GM18502 (cell line): Measurements from ENCODE around the gene NR6A1.
"Not testable (repeated sequence)": the region's sequence is repeated elsewhere in the genome, so short reads cannot be mapped to it uniquely, and the experiment has no call there.

ENCODE experiments used
- ATAC-seq: cut with Tn5 transposase; IDR thresholded peaks from one replicate; pipeline ENCODE4 v1.9.1; 2021; ENCODE audit warnings: mild to moderate bottlenecking; ENCODE audit not compliant: unreplicated experiment, poor library complexity

Gene NR6A1

DNA sequence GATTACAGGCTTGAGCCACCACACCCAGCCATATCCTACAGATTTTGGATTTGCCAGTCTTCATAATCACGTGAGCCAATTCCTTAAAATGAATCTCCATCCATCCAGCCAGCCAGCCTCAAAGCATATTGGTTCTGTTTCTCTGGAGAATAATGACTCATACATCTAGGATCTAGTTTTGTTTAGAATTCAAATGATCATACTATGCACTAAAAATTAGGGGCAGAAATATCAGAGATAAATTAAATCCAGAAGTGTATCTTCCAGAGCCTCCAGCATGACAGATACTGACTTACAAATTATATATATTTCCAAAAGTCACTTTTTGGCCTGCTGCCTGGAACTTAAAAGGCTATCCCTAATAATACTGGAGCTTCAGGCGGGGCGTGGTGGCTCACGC, 144.8 kb downstream of the NR6A1 start:
- ATAC-seq, result no peak

DNA sequence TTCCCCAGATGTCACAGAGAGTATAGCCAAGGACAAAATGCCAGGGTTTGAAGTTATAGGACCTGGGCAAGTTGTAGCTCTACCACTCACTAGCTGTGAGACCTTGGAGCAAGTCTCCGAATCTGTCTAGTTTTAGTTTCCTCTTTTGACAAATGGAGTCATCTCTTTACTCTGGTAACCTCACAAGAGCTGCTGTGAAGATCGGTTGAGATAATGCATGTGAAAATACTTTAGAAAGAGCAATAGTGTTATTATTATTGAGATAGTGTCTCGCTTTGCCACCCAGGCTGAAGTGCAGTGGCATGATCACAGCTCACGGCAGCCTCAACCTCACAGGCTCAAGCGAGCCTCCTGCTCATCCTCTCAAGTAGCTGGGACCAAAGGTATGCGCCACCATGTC, 146.0 kb downstream of the NR6A1 start:
- ATAC-seq, result no peak

DNA sequence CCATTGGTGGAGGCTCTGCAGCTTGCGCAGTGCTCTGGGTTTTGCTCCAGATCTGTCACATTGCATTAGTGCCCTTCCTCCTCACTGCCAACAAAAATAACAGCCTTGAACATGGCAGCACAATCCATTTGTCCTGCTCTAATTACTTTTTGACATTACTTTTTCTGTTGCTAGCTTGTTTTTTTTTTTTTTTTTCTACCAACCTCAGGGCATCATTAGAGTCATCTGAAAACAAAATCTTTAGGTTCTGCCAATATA, 146.4 kb downstream of the NR6A1 start:
- no peak for ATAC-seq

DNA sequence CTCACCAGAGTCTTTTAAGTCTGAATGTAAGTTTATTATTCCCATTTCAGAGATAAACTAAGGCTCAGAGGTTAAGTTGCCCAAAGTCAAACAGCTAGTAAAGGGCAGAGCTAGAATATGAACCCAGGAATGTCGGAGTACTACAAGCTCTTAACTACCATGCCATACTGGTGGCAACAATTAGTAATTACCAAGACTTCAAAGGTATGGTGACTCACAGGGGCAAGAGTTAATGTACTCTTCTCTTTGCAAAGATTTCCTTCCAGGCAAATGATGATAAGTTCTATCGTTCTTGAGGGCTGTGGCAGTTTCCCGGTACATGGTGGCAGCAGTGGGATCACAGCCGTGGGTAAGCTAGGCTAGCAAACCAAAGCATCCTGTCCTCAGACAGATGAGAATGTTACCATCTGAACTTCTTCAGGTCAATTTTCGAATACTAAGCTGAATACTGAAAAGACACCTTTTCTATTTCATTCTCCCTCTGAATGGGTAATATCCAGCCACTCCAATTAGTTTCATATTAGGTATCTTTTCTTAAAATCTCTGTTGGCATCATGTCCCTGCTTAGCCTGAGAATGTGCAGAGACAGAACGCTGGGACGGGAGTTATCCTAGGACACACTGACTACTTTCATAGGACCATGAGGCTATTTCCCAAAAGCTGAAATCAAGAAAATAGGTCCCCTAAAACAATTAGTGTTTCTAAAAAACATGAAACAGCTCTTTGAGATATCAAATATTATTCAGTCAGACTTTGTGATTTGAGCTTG, 147.0 kb downstream of the NR6A1 start:
- ATAC-seq, result no peak

DNA sequence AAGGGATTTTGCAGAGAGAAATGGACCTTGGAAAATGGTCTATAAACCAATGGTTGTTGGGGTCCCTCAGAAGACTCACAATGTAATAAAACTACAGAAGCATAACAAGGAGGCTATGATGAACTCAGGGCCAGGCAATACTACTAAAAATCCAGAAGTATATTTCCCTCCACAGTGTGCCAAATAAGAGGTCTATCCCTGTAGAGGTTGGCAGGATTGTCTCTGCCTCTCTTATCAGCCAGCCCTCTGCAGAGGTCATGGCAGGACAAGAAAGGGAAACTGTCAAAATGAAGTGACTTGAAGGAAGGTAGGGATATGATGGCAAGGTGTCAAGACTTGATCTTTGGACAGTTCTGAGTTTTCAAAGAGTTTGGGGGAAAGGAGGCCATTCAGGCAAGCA, 148.2 kb downstream of the NR6A1 start:
- no peak for ATAC-seq

DNA sequence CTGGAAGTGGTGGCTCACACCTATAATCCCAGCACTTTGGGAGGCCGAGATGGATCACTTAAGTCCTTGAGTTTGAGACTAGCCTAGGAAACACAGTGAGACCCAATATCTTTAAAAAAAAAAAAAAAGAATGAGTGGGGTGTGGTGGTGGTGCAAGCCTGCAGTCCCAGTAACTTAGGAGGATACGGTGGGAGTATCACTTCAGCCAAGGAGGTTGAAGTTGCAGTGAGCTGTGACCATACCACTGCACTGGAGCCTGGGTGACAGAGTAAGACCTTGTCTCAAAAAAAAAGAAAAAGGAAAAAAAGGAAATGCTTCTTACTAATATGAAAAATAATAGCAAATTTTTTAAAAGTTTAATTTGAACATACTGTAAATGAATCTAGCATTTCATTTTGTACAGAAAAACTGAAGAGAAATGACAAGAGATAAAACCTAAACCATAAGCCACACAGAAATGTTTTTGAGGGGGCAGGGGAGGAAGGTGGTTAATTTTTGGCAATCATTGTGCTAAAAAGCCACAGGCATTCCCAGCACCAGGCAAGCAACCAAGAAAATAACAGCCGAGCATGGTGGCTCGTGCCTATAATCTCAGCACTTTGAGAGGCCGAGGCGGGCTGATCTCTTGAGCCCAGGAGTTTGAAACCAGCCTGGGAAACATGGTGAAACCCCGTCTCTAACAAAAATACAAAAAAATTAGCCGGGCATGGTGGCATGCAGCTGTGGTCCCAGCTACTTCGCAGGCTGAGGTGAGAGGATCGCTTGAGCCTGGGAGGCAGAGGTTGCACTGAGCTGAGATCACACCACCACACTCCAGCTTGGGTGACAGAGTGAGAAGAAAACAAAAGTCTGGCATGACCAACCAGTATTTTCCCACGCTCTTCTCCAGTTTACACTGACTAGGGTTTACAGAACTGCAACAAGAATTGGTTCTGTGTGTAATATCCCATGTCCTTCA, 149.5 kb downstream of the NR6A1 start:
- peak; percentile 53 for ATAC-seq

DNA sequence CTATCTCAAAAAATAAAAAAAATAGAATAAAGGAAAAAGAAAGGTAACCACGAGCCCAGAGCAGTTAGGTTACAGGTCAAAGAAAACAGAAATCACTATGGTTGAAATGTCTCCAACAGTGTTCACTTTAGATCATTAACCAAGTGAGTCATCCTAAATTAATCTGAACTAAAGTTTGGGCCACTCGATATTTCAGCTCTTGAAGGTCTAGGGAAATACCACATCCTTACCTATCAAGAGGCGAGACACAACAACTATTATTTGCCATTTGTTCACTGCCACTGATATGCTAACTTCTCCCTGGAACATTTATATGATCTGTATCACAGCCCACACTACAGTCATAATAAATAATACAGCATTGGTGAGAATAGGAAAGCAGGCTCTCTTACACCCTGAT, 152.6 kb downstream of the NR6A1 start:
- no peak for ATAC-seq

DNA sequence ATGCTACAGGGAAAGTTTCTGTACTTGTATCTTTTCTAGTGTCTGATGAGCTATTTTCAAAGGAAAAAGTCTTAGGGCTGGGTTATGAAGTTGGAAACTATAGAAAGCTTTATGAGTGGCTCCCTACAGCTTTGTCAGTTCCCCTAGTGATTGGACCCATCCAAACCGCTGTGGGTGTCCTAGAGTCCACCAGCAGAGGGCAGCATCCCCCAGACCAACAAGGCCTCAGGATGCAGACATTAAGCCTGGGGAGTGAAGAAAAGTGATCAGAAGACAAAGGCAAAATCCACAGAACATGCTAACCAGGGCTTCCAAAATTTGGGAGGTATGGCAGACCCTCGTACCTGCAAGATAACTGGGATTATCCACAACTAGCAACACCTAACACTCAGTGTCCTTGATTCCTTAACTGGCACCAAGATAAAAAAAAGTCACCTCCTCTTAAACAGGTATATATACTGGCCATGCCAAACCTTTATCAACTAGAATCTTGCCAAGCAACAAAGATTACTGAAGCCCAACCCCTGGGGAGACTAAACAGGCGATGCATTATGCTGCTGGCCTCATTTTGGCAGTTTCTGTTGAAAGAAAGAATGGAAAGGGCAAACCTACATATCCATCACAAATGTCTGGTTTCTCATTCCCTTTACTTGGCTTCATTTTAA, 153.5 kb downstream of the NR6A1 start:
- no peak for ATAC-seq

DNA sequence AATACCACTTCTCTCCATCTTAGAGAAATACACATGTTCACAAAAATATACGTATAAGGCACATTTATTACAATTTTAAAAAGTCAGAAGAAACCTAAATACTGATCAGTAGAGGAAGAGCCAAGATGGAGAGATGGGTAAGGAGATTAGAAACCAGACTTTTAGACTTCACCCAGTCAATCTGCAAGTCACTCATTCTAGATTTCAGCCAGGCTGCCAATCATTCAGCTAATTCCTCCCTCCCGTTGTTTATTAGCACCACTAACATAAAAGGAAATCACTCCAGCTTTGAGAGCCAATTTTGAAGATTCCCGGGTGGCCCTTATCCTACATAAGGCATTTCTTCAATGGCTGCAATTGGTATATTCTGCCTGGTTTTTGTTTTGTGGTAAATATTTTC, 154.2 kb downstream of the NR6A1 start:
- ATAC-seq, result no peak

DNA sequence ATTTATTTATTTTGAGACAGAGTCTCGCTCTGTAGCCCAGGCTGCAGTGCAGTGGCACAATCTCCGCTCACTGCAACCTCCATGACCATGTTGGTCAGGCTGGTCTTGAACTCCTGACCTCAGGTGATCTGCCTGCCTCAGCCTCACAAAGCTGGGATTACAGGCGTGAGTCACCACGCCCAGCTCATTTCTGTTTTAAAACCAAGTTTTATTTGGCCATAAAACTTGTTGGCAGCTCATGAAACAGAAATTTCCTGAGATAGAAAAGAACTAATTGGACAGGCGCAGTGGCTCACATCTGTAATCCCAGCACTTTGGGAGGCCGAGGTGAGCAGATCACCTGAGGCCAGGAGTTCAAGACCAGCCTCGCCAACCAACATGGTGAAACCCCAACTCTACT, 155.3 kb downstream of the NR6A1 start:
- ATAC-seq, result not testable (repeated sequence)

DNA sequence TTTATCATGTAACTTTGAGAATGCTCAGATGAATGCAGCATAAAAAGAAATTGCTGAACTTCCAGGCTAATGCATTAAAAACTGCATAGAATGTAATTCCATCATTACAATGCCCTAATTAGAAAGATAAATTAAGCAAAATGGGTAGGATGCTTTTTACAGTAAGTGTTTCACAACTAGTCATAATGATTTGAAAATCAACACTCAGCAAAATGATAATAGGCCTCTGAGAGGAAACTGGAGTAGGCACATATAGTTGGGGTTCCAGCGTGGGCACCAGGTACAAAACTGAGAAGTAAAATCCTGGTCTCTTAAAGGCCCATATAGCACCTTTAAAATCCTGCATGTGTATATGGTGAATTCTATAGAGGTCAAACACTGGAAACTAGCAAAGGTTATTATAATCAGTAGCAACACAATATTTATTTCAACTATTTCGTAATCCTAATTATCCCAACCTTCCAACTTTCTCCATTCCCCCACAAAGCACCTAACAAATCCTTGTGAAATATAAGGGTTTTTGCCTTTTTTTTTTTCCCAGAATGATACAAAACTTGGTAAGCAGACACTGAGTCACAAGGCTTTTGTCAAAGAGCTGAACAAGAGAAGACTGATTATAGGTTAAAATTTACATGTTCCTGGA, 155.9 kb downstream of the NR6A1 start:
- no peak for ATAC-seq

DNA sequence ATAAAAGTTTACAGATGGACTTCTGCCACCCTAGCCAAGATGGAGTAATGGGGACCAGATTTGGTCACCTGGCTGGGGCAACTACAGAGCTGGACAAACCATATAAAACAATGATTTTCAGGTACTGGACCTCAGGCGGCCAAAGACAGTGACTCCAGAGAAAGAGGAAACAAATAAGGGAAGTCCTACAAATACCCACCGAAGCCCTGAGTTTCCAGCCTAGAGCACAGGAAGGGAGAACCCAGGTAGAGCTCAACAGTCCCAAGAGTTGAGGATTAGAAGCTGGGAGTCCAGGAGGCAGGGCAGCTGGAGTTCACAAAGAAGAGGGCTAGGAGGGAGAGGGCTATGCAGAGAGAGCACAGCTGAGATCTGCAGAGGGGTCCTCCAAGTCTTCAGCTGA, 157.3 kb downstream of the NR6A1 start:
- ATAC-seq, result no peak

DNA sequence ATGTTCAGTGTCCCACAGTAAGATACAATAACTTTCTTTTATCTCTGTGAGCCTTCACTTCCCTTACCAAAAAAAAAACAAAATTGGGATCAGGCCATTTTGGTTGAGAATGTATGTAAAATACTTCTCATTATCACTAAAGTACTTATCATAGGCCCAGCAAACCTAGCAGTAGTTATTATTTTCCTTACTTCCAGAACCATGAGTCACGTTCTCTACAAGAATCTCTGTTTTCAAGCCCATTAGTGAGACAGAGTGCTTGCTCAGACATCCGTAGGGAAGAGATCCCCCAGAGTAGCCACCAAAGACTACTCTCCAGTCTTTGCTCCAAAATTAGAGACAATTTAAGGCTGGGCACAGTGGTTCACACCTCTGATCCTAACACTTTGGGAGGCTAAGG, 160.0 kb downstream of the NR6A1 start:
- no peak for ATAC-seq

DNA sequence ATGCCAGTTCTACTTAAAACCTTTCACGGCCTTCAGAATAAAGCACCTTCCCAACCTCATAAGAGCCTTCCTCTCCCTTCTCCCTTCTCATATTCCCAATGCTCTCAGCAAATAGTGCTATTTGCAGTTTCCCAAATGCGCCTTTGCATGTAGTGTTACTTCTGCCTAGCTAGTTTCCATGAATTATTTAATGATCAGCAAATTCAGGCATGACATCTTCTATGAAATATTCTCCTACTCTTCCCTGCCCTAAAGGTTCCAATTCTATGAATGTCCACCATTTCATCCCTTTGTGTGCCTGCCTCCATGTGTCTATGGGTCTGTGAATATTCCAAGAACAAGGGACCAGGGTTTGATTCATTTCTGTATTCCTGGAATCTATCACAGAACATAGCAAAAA, 165.1 kb downstream of the NR6A1 start:
- no peak for ATAC-seq

DNA sequence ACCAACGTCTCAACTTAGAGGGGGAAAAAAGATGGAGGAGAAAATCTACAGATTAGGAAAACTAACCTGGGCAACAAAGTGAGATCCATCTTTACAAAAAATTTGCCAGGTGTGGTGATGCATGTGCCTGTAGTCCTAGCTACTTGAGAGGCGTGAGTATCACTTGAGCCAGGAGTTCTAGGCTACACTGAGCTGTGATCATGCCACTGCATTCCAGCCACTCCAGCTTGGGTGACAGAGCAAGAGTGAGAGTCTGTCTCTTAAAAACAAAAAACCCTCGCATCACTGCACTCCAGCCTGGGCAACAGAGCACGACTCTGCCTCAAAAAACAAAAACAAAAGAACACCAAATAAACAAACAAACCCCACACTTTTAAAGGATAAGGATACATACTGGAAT, 165.9 kb downstream of the NR6A1 start:
- no peak for ATAC-seq

DNA sequence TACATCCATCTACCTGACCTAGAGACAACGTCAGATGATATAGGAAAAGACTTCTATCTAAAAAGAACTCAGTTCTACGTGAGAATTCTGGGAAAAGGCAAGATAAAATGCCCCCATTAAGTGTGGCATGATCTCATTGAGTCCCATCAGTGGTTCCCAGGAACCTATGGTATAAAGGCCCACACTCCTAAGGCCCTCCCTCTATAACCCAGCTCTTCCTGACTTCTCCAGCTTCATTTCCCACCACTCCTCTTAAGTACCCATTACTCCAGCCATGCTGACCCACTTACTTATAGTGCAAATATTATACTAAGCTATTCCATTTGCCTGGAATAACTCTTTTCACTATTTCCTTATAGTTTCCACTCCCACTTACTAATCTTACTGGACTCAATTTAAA, 168.5 kb downstream of the NR6A1 start:
- ATAC-seq, result no peak

DNA sequence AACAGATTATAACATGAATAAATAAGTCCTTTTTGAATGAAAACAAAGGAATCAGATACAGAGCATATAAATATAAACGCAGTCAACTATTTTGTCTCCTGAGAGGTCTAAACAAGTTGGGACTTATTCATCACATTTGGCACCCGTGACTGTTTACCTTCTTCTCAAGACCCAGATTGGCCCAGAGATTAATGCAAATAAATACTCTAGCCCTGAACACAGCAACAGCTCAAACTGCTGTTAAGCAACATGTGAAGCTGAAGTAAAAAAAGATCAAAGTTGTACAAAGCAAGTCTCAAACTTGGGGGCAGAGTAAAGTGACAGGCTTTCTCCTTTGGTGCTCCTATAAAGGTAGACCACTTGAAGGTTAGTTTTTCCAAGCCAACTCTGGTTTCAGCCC, 168.9 kb downstream of the NR6A1 start:
- ATAC-seq, result no peak

DNA sequence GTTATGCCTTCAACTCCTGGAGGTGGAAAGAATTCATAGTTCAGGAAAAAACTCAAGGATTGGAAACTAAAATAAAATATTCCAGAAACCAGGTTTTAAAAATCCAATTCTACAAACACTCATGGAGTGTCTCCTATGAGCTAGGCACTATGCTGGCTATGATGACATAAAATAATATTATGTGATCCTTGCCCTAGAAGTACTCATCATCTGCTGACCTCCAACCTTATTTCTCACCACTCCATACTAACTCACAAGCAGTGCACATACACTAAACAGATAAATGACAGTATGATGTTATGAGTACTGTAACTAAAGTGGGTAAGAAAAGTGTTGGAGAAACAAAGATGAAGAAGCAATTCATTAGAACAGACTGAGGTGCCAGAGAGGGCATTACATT, 170.7 kb downstream of the NR6A1 start:
- no peak for ATAC-seq

DNA sequence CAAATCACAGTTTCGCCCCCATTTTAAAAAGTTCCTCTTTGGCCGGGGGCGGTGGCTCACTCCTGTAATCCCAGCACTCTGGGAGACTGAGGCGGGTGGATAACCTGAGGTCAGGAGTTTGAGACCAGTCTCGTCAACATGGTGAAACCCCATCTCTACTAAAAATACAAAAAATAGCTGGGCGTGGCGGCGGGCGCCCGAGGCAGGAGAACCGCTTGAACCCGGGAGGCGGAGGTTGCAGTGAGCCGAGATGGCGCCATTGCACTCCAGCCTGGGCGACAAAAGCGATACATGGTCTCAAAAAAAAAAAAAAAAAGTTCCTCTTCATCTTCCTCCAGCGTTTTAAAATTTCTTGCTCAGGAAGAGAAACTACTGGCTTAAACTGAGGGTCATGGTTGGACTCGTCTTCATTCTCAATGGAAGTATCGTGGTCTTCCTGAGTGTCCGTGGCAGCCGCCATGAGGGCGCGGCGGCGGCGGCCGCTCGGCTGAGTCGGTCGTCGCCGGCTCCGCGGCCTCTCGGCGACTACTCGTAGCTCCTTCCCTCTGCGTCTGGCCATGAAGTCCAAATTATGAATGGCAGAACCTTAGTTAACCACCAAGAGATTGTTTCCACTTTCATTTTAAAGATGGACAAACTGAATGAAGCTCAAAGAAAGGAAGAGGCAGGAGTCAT, 171.9 kb downstream of the NR6A1 start:
- ATAC-seq, result no peak

DNA sequence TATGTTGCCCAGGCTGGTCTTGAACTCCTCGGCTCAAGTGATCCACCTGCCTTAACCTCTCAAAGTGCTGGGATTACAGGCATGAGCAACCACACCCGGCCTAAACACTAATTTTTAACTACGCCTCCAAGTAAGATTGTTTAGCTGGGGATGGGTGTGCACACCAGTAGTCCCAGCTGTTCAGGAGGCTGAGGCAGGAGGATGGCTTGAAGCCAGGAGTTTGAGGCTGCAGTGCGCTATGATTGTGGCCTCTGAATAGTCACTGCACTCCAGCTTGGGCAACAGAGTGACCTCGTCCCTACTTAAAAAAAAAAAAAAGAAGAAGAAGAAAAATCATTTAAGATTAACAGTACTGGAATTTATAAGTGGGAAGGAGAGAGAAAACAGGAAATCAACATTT, 173.1 kb downstream of the NR6A1 start:
- no peak for ATAC-seq
